SW 1271 (cell line): ENCODE results near the gene CPED1.
"Not testable (repeated sequence)": the region's sequence is repeated elsewhere in the genome, so short reads cannot be mapped to it uniquely, and the experiment has no call there.

Source experiments
- DNase-seq, 2 experiments: peaks; one replicate each; lab custom pipeline; 2025; lab: John Stamatoyannopoulos, UW

CPED1 gene

DNA sequence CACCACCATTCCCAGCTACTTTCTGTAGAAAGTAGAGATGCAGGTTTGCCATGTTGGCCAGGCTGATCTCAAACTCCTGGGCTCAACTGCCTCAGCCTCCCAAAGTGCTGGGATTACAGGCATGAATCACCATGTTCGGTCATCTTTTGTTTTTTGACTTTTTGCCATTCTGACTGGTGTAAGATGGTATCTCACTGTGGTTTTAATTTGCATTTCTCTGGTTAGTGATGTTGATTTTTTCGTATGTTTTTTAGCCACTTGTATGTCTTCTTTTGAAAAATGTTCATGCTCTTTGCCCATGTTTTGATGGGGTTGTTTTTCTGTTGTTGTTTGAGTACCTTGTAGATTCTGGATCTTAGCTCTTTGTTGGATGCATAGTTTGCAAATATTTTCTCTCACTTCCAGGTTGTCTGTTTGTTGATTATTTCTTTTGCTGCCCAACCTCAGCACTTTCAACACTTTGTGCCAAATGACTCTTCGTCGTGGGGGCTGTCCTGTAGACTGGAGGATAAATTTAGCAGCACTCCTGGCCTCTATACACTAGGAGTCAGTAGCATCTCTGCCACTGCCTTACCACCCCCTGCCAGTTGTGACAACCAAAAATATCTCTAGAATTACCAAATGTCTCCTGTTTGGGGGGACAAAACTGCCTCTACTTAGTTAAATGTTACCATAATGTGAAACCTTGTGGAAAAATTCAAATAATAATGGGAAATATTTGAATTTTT is 6.5 kb upstream of the CPED1 start:
- DNase-seq = no peak

DNA sequence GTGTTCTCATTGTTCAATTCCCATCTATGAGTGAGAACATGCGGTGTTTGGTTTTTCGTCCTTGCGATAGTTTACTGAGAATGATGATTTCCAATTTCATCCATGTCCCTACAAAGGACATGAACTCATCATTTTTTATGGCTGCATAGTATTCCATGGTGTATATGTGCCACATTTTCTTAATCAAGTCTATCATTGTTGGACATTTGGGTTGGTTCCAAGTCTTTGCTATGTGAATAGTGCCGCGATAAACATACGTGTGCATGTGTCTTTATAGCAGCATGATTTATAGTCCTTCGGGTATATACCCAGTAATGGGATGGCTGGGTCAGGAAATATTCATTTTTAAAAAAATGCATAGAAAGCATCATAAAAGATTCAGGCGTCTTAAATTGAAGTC is 4.9 kb upstream of the CPED1 start:
- not testable (repeated sequence) for DNase-seq

DNA sequence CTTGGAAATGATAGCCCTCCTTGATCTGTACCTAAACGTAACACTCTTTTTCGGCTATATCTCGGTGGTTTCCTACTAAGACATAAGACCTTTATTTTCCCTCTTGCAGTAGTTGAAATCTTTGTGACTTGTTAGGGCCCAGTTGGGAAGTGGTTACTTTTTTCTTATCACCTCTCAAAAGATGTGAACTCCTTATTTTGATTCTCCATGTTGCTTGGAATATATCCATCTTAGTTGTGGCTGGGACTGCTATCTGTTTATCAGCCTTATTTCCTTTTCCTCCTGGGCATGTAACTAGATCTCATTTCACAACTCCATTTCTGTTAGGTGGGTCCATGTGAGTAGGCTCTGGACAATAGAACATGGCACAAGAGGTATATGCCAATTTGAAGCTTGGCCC is 4.1 kb upstream of the CPED1 start:
- no peak for DNase-seq

DNA sequence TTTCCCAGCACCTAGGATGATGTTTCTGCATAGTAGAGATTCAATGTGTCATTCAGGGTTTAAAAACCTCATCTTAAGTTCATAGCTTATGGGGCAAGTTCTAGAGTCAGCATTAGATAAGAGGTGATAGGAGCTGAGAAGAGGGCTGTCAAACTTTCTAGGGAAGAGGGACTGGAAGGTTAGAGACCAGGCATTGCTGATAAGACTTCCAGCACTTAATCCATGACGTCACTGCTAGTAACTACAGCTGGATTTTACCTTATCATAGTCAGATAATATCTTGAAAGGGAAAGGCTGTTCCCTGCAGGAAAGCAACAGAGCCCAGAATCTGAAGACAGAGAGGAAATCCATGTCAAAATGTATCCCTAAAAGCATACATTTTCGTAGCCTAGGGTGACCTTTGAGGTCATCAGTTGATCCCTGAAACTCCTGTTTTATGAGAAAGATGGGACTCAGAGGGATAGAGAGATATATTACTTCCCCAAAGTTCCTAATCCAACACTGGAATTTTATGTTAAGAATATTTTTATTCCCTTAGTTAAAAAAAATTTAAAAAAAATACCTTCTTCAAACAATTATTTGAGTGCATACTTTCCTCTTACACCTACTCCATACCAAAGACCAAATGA is 3.3 kb upstream of the CPED1 start:
- DNase-seq = no peak

DNA sequence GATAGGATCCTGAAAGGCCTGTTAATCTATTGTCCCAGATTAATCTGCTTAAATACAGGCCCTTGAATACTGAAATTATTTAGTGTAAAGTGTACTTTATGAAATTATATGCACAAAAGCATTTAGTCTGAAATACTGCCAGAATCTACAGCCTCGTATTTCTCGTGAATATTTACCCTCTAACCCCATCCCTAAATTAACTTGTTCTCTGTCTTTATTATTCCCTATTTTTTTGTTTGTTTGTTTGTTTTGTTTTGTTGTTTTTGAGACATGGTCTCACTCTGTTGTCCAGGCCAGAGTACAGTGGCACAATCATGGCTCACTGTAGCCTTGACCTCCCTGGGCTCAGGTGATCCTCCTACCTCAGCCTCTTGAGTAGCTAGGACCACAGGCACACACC is 2.7 kb upstream of the CPED1 start:
- no peak for DNase-seq

DNA sequence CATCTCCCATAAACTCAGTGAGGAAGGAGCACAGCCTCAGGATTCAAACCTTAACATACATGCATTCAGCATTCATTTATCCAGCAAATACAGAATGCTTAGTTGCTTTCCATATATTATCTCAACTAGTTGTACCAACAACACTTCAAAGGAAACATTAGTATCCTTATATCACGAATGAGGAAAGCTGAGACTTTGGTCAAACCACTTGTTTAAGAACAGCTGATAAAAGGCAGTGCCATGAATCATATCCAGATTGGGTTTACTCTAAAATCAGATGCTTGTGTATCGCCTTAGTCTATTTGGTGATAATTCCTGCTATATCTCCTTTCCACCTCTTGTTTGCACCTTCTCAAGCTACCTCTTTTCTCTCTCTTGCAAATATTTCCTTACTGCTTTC is 1.9 kb upstream of the CPED1 start:
- no peak for DNase-seq

DNA sequence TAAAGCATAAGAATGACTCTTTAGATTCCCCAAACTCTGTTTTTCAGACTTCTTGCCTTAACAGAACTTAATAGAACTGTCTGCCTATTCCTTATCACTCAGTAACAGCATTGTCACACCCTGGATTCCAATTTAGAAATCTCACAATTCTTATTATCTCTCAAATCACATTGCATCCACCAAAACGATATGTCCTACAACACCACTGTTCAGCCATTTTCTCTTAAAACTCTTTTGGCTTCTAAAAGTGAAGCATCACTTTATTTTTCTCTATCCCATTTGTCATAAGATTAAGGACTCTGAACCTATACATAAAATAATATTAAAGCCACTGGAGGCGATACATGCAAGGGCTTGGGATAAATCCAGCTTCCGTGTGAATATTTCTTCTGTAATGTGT is 1.2 kb upstream of the CPED1 start:
- DNase-seq = no peak

DNA sequence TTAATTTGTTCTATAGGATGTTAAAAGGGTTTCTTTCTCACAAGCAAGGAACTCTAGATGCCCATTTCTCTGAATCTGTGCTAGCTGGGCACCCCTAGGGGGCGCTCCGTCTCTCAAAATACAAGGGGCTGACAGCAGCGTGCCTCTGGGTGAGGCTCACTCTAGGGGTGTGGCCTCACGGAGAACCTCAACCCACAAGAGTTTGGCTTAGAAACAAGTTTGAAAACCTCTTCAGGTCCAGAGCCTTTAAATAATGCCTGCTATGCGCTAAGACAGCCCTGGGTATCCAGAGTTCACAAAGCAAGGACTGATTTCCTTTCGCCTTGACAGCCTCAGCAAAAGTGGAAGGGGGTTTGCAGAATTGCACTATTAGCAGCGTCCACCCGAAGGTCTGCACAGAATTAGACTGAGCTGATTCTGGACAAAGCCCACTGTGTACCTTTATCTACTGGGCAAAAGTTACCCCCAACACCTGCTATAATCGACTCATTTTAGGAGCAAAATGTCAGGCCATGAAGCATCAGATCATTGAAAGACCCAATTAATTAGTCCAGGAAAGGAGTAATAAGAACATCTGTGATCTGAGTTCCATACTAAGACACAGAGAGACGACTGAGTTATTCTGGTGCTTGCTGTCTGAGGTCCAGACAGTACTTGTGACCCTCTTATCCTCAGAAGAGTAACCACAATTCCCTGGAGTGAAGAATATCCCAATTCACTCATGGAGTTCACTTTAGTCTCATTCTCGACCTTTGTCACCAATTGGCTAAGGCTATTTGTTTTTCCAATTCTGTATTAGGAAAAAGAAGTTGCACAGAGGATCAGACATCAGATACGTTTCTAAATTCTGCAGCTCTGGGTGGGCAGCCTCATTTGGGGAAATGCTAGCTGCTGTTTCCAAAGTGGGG is 574 bp upstream of the CPED1 start:
- peak; percentile 29 to 68 for DNase-seq

DNA sequence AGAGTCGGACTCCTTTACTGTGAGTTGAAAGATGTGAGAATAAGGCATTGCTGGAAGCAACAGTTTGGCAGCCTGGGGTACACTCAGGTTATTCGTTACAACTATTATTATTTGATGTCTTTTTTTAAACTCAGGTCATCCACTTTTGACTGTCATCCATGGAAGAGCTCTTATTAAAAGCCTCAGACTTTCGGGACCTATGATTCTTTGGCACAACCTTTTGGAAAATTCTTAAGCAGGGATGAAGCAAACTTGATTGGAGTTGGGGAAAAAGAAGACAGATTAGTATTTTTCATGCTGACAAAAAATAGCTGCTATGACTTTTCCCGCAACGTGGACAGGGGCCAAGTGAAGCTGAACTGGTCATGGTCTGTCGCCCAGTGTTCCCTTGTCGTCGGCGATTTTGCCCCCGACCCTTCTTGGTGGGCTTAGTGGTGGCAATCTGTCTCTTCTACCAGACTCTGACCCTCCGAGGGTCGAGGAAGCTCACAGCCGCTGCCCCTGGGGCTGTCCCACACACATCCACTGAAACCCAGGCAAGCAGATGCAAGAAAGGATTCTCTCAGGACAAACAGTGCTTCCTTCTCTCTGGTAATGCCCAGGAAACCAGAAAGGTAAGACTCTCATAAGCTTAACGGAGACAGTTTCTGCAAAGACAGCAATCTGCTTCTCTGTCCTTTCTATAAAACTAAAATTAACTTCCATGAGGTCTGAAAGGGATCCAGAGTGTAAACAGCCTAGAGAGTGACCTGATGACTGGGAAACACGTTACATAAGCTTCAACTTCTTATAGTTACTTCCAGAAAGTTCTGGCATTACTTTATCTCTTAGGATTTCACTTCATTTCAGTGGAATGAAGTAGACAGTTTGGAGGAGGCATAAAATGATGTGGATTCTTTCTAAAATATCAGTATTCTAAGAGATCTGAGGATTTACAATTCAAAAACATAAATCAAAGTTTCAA is 1.0 kb downstream of the CPED1 start:
- DNase-seq = no peak

DNA sequence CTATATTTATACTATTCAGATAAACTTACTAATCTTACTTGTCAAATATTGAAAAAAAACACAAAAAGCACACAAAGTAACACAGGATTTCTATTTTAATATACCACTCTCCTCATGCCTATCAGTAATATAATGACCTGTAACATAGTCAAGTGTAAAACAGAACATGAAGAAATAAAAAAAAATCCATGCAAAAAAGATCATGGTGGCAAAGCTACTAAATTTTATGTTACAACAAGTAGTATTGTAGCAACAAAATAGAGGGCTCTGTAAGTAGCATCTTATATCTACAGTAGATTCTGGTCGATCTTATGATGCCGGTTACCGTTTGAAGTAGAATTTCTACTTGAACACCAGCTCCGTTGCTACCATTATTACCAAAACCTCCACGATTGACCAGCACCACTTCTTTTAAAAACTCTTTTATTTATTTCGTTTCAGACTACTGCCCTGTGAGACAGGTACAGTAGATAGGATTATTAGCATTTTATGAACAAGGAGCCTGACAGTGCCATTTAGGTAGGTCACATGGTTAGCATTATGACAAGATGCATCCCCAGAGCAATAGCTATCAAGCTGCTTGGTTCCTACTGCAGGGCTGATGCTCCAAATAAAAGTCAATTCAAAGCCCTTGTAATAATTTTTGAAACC is 2.1 kb downstream of the CPED1 start:
- DNase-seq = no peak

DNA sequence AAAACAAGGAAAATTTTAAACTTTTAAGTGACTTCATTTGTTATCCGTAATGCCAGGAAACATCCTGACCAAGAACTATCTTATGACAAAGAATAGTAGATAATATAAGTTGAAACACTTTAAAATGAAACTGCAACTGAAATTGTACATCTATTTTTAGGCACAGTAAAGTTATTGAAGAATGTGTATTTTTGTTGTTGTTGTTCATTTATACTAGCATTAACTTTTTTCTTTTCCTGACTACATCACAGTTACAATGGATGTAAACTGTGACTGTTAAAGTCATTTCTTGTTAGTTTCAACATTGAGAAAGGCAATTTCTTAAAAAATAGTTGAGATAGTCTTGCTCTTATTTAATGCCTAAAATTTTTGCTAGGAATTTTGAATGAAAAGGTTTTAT is 2.6 kb downstream of the CPED1 start:
- no peak for DNase-seq

DNA sequence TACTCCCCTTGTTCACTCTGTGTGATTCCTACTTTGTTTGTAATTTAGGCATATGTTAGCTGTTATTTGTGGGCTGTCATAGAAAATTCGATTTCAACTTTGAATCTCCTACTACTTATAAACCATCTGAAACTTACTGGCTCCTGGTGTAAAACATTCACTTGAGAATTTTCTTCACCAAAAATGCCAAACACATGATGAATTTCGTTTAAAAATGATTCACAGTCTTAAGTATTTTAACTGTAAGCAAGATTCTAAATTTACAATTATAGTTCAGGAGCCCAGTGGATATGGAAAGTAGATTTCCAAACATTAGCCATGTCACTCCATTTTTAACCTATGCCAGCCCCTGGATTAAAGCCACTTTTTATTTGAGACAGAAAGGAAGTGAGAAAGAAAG is 3.1 kb downstream of the CPED1 start:
- DNase-seq = no peak

DNA sequence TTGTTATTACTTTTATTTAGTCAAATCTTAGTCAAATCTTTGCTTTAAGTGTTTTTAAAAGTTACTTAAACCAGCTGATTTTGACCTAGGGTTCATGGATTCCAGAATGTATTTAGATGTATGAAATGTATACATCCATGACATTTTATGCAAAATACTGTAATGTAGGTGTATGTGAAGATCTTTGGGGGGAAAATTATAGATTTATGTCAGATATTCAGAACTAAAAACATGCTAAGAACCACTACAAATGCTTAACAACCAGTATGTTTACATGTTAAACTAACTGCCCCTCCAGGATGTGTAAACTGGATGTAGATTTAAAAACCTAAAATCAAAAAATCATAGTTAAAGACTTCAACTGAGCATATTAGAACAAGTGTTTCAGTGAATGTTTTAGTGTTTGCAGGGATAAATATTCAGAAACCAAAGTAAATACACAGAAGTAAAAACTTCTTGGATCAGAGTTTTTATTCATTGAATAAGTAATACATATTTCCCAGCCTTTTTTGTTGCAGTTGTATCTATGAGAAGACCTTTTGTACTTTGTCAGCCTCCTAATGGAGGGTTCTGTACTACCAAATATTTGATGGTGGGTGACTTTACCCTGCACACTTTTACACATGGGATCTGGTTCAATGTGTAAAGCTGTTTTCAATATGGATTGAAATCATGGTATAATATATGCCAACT is 3.9 kb downstream of the CPED1 start:
- no peak for DNase-seq

DNA sequence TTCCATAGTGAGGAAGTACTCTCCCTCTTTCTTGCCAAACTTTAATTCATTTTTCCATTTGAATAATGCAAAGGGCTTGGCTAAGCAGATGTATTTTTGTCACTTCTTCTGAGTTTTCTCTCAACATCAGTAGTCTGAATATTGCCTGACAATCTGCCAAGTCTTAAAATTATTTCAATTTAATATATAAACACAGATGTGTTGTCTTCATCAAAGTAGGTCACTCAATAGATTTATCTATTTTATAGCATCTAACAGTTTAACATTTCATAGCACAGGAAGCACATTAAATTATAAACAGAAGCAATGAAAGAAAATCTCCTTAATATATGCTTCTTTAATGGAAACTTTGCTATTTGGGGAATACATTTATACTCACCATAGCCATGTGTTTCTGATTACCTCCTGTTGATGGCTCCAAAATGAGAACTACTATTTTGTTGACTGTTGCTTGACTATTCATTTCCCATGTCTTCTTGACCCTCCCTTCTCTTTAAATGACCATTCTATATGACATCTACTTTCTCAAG is 4.5 kb downstream of the CPED1 start:
- DNase-seq = no peak

DNA sequence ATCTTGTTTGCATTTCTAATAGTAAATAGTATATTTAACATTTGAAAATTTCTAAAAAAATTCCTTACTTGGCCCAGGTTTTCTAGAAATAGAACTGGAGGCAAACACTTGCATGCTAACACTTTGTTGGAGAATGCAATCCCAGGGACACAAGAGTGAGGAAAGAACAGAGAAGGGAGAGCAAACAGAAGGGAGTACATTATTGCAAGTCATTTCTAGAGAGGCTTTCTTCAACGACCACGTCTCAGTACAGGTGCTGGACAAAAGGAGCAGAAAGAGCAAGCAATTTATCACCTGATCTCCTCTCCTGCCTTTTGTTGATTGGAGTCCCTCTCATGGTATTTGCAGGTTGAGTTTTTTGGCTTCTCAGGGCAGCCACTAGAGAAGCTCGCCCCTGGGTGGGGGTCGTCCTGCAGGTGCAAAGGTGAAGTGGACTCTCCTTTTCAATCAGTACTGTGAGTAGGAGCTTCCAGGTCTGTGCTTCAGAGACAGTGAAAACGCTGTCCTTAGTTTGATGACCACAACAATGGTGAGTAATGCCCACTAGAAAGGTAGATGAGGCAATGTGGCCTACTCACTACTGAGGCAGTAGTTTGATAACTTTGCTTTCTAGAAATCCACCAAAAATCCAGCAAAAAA is 5.2 kb downstream of the CPED1 start:
- no peak for DNase-seq

DNA sequence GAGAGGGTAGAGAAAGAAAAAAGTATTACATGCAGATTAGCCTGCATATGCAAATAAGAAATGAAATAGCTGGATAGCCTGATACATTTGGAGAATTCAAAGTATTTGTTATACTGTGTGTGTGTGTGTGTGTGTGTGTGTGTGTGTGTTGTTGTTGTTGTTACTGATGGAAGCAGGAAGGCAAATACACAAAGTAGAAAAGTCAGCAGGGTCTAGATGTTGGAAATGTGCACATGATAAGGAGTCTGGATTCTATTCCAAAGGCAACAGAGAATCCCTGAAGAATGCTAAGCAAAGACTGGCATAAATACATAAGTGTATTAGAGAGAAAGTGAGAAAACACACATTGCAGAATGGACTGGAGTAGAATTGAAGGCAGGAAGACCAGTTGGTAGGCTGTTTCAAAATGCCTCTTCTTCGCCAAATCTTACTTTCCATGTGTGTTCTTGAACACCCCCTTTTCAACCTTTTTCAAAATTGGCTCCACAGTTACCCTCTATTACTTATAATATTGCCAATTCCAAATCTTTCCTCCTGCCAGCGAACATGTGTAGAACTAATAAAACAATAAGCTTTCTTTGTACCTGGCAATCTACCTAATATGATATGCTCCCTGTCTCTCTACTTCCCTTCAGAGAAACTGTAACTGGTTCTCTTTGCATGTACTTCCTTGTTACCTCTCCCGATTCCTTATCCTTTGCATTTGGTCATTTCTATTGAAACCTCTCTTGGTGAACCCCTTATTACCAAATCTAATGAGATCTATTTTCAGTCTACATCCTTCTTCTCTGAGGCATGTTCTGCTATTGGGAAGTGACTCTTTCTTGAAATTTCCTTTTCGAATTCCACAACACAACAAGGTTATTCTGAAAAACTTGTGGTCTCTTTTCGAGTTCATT is 6.2 kb downstream of the CPED1 start:
- DNase-seq = no peak

DNA sequence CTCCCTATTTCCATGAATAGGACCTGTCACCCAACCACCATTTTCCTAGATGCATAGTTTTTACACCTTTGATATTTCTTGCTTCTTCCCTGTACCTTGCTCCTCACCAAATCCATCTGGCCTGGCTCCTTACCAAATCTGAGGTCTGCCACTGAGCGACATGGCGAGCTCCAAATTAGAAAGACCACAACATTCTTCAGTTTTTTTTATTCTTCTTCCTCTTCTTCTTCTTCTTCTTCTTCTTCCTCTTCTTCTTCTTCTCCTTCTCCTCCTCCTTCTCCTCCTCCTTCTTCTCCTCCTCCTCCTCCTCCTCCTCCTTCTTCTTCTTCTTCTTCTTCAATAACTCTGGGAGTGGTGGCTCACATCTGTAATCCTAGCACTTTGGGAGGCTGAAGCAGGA is 7.1 kb downstream of the CPED1 start:
- no peak for DNase-seq

DNA sequence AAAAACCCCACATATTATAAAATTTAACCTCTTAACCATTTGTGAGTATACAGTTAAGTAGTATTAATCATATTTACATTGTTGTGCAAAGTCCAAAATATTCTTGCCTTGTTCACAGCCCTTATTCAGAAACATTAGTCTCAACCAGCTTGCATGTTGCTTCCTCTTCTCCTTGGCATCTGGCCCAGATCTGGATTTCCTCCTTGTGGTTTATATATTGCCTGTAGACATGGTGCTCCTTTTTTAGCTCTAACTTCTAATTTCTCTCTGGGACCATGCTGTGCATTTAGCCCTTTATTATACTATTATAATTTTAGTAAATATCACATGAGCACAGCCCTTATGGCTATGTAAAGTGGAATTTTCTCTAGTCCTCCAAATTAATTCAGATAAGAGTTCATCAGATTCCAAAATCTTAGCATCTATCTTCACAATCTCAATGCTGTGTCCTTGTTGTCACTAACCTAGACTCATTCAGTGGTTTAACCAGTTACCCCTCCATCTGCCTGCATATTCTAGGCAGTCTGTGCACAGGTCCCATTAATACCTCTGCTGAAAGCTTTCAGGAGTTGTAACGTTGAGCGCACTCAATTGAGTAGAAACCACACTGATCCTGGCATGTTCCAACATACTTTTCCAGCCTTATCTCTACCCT is 7.9 kb downstream of the CPED1 start:
- DNase-seq = peak in 1 of 2 experiments; percentile 47
